H4 (cell line): Measurements from ENCODE around the gene FNDC10. TPM values are rescaled to one million over a fixed set of nuclear protein-coding genes. Genes with fewer than 3 reads are reported as not detected.
"Not testable (repeated sequence)": the region's sequence is repeated elsewhere in the genome, so short reads cannot be mapped to it uniquely, and the experiment has no call there.

Source experiments
- DNase-seq: peaks from one replicate; pipeline ENCODE4 v3.0.0-alpha.2; 2015; ENCODE audit warnings: low spot score
- total RNA-seq: library from RNA; depleted of rRNA; stranded (reverse); fragments of >200 nt; shearing (Covaris generic); gene quantifications from 2 replicates; pipeline ENCODE4 v1.2.3, GENCODE V29; 2014

The FNDC10 gene
- total RNA-seq, 1 experiment from 2014 or later, result 0.85 TPM

DNA sequence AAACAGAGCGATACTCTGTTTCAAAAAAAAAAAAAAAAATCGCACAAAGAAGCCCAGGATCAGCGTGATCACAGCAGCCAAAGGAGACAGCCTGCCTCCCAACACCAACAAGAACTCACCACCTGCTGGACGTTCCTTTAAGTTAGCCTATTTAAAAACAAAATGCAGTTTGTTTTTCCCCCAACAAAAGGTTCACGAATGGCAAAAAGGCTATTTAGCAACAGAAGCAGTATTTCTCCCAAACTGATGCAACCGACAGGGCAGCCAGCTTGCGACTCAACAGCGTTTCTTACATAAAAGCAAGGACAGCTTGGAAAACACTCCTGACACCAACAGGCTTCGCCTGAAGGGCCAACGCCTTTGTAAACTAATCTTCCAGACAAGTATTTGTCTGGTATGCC lies 32.0 kb downstream of the FNDC10 start:
- no peak for DNase-seq

DNA sequence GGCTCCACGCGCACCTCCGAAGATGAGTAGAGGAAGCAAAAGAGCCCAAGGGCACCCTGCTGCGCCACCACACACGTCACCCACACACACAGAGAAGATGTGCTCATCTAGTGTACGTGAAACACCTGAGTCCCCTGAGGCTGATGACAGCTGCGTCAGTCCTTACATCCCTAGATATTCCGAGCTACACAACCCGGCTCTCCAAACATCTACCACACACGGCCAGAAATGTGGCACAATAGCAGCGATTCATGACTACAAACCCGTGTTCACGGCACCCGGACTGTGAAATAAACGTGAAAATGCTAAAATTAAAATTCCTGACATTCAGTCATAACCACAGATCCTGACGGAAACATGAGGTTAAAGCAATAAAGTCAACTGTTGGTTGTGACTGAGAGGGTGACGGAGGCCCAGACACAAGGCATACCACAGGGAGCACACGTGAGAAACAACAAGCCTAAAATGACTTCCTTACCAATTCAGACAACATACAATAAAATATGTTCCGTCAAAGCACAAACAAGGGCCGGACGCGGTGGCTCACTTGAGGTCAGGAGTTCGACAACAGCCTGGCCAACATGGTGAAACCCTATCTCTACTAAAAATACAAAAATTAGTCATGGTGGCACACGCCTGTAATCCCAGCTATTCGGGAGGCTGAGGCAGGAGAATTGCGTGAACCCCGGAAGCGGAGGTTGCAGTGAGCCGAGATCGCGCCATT lies 32.6 kb downstream of the FNDC10 start:
- no peak for DNase-seq

- DNase-seq, result no peak
Measured at GRCh38 chr1:1565340-1565739, 34.6 kb downstream of the FNDC10 start.

DNA sequence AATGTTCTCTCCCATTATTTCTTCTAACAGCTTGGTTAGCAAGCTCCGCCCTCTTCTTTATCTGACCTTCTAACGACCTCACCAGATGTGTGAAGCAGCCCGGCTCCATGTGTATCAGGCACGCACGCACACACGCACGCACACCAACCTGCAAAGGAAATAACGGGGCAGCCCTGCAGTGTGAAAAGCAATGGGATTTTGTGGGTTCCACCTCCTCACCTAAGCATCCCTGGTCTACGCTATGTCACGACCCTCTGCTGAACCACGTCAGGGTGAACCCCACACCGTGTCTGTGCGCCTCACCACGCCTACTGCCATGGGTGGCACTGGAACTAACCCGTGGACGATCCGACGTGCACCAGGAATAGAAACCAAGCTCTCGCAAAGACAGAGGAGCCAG lies 35.7 kb downstream of the FNDC10 start:
- DNase-seq, result no peak

DNA sequence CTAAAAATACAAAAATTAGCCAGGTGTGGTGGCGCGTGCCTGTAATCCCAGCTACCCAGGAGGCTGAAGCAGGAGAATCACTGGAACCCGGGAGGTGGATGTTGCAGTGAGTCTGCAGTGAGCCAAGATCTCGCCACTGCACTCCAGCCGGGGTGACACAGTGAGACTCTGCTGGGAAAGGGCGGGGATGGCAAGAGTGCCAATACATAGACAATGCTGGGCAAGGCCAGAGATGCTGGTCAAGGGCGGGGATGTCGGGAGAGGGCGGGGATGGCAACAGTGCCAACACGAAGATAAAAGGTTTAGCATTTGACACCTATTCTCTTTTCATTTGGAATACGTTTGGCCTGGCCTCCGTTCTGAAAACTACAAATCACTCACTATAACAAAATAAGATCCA lies 36.2 kb downstream of the FNDC10 start:
- no peak for DNase-seq

GRCh38 chr1:1562556-1563195 lies 37.3 kb downstream of the FNDC10 start:
- no peak for DNase-seq

DNA sequence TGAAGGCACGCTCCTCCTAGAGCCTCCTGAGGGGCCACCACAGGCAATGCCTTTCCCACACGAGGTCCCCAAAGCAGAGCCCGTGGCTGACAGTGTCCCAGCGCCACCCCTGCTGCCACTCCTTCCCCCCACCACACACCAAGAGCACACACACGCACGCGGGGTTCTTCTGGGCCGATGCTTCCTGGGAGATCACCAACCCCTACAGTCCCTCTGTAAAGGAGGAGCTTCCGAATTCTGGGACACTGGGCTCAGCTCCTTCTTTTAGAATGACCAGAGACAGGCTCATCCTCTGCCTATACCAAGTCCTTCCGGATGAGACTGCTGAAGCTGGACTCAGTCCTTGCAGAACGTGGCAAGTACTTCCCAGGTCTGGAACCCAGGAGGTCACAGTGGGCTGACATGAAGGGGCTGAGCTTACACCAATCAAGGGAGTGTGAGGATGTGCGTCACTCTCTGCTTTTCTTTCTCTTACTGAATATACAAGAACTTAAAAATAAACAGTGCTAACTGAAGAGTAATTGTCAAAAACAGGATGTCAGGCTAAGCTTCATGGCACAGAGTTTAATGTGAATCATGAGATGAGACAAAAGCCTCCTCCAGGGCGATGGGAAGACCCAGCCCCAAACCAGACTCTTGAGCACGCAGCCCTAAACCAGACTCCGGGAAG lies 38.0 kb downstream of the FNDC10 start:
- DNase-seq, result no peak

GRCh38 chr1:1560178-1560577 lies 39.8 kb downstream of the FNDC10 start:
- no peak for DNase-seq

DNA sequence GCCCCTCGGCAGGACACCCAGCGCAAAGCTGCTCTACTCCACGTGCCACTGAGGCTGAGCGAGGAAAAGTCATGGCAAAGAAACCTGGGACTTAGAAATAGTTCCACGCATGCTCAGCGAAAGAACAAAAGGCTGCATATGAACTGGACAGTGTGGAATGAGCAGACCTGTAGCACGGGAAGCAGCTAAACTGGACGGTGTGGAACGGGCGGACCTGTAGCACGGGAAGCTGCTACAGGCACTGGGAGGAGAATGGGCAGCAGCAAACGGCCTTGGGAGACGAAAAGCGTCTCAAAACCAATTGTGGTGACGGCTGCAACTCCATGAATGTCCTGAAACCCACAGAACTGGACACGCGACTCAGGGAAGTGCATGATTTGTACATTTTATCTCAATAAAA lies 40.9 kb downstream of the FNDC10 start:
- DNase-seq, result no peak

DNA sequence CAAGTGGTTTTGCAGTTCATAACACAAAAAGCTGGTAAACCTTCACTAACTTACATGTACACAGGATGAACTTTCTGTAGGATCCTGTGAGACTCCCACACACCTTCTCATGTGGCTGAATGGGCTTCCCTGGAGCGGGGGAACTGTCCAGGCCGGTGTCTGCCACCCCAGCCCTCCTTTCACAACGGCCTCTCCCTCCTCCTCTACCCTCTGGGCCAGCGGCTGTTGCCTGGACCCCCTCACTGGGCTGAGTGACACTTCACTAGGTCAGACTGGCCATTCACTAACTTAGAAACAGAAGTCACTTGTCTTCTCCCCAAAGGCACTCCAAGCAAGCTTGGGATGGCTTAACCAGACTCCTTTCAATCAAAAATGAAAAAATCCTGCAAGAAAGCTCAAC lies 41.3 kb downstream of the FNDC10 start:
- no peak for DNase-seq

DNA sequence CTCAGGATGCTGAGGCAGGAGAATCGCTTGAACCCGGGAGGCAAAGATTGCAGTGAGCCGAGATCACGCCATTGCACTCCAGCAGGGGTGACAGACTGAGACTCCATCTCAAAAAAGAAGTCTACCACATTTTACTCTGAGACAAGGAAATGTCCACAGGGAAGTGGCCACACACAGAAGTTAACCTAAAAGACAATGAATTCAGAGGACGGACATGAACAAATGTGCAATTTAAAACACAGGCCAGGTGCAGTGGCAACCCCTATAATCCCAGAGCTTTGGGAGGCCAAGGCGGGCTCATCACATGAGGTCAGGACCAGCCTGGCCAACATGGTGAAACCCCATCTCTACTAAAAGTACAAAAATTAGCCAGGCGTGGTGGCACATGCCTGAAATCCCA lies 42.2 kb downstream of the FNDC10 start:
- not testable (repeated sequence) for DNase-seq

DNA sequence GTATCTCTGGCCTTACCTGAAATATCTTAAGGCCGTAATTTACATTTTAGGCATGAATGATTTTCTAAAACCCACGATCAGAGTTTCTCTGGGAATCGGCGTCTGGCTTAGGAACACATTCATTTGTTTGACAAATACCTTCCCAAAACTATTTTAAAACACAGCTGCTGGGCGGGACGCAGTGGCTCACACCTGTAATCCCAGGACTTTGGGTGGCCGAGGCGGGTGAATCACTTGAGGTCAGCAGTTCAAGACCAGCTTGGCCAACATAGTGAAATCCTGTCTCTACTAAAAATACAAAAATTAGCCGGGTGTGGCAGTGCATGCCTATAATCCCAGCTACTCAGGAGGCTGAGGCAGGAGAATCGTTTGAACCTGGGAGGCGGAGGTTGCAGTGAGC lies 43.0 kb downstream of the FNDC10 start:
- DNase-seq, result not testable (repeated sequence)

DNA sequence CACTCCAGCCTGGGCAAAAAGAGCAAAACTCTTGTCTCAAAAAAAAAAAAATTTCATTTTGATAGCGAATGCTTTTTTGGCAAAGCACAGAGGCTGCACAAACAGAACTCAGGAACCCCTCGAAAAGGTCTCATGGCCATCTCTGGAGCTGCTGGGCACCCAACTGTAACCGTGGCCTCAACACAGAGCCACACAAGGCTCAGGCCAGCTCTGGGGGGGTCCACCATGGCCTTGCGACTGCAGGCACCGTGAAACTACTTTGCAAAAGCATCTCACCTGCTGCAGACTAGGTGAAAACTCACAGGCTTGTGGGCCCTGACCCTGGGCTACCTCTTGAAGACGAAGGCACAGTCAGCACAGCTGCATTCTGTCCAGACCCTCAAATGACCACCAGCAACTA lies 43.4 kb downstream of the FNDC10 start:
- no peak for DNase-seq

DNA sequence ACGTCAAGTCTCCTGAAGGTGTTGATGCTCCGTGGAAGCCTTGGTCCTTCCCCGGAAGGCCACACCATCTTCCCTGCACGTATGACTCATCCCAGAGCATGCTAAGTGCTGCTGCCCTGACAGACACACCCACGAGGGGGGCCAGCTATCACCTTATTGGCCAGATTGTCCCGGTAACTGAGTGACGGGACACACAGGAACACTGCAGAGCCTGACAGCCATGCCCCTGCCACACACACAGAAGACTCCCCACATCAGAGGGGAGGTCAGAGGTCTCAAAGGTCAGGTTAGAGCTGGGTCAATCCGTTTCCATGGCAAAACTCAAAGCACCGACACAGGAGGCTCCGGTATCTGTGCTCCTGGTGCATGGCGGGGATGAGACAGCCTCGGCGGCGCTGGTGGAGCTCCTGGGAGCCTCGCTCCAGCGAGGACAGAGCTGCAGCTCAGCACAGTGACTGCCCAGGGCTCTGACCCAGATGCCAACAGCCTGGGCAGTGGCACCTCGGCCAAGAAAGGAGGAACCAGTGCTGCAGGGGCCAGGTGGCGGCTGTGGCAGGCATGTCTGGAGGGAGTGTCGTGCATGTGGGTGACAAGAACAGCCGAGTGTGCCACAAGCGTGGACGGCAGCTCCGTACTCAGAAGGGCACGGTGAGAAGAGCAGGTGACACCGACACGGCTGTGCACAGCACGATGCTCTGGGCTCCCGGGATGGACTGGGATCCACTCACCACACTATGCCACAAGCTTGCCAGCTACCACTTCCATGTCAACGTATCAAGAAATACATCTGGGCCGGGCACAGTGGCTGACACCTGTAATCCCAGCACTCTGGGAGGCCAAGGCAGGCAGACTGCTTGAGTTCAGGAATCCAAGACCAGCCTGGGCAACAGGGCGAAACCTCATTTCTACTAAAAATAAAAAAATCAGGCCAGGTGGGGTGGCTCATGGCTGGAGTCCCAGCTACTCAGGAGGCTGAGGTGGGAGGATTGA lies 44.7 kb downstream of the FNDC10 start:
- peak; percentile 62 for DNase-seq

- DNase-seq, result no peak
Measured at GRCh38 chr1:1554550-1554925, 45.4 kb downstream of the FNDC10 start.

GRCh38 chr1:1553821-1554494 lies 46.0 kb downstream of the FNDC10 start:
- no peak for DNase-seq

DNA sequence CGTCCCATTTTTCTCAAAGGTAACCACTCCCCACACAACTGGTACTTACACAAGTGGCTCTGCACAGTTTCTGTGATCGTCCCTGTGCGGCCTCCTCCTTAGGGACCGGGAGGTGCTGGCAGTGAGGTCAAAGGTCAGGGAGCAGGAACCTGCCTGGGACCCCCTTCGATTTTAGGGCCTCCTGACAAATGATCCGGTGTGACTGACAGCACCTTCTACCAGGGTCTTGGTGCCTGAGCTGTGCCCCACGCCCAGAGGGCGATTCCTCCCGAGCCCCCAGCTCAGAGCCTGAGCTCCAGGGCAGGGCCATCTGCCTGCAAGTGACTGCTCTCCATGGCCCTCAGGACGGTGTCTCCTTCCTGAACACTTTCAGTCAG lies 47.7 kb downstream of the FNDC10 start:
- no peak for DNase-seq

DNA sequence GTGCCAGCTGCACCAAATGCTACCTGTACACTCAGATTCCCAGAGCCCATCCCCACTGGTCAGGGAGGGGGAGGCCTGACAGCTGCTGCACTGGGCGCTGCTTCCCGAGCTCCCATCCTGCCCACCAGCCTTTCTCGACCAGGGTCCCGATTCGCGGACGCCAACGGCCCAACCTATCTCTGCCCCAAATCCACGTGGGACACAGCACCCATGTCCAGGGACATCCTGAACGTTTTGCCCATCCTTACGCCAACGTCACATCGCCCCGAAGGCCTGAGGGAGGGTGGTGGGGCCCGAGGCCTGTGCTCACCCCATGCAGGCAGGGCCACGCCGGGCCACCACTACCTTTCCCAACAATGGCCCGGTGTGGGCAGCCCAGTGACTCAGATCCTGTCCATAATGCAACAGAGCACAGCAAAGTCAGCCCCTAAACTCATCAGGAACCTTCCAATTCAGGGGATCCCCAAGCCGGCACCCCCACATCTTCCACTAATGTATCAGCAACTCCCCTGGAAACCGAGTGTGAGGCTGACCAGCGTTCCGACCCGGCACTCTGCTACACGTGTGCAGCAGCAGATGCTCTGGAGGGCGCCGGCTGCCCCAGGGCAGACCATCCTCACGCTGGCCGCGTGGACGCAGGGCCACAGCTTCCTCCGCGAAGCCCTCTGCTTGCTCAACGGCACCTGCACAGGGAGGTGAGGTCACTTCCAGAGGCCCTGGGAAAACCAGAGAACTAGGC lies 48.2 kb downstream of the FNDC10 start:
- DNase-seq, result no peak

DNA sequence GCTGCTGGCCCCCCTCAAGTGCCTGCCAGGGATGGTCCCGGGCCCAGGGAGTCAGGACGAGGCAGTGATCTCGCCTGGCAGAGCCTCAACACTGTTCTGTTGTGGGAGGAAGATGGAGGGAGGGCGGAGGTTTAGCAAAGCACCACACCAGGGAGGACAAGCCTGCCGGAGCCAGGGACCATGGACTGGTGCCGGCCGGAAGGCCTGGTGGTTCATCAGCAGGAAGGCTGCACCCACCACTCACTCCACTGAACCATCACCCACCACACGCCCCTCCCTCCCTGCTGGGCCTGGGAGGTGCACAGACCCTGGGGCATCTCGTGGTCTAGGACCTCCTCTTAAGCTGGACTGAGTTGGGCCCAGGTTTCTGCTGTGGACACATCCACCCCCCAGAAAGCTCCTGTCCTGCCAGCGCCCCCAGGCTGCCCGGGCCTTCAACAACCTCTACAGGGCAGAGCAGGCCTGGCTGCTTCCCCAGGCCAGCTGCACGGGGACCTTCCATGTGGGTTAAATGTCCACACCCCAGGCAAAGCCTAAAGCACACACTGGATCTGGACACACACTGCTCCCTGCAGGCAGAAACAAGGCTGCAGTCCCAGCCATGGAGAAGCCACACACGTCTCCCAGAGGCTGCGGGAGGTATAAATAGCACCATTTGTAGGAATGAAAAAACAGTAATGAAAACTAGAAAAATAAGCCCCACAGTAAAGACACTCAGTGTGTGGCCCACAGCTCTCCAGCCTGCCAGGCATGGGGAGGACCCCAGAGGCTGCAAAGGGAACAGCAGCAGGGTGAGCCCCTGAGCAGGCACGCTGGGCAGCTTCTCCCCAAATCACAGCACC lies 49.1 kb downstream of the FNDC10 start:
- DNase-seq, result no peak

DNA sequence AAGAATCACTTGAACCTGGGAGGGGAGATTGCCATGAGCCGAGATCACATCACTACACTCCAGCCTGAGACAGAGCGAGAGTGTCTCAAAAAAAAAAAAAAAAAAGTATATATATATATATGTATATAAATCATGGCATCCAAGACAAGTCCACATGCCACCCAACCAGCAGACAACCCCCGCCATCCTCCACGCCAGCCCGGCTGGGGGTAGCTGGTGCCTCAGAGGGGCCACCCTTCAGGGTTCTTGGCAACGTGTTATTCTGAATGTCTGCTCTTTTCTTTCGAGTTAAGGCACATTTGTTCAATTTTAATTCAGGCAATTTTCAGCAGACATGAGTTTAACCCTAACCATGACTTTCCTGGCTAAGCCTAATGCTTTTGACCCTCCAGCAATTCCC lies 49.8 kb downstream of the FNDC10 start:
- DNase-seq, result no peak
